GM12874 (cell line): ENCODE data around the gene COPZ1.

Source experiments
- CTCF ChIP-seq: IDR thresholded peaks from 2 replicates; pipeline ENCODE4 v1.5.1; 2011; ENCODE audit warnings: low read depth, mild to moderate bottlenecking, control low read depth, low read length, moderate library complexity; ENCODE audit not compliant: insufficient read depth

COPZ1 gene

GRCh38 chr12:54282949-54283593 is 41.9 kb upstream of the COPZ1 start:
- TF ChIP-seq CTCF = no peak

GRCh38 chr12:54285150-54286041 is 39.5 kb upstream of the COPZ1 start:
- no peak for TF ChIP-seq CTCF

GRCh38 chr12:54286042-54287030 is 38.6 kb upstream of the COPZ1 start:
- TF ChIP-seq CTCF = no peak

GRCh38 chr12:54287261-54288157 is 37.4 kb upstream of the COPZ1 start:
- TF ChIP-seq CTCF = no peak

- no peak for TF ChIP-seq CTCF
Measured at GRCh38 chr12:54292083-54292930, 32.6 kb upstream of the COPZ1 start.

- TF ChIP-seq CTCF = no peak
Measured at GRCh38 chr12:54292931-54293241, 32.0 kb upstream of the COPZ1 start.
